ENCODE measurements around the gene POLR2L.

DNA sequence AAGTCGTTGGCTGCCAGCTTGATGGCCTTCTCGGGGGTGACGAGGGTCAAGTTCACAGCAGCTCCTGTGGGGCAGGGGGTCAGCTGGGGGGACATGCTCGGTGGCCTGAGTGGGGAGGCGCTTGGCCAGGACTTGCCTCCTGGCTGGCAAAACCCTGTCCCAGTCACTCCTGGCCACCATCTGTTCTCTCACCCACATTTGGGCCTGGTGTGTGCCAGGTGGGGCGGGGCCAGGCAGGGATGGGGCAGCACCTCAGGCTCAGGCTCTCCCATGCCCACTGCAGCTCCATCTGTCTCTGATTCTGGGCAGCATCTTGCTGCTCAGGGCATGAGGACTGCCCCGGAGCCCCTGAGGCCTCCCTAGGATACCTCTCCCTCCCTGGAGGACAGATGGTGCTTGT, 48.8 kb downstream of the POLR2L start:
- TF ChIP-seq CTCF (IDR thresholded peaks at IDR 0.05 in 8 of 11, conservative IDR thresholded peaks at IDR 0.05 in 3 of 11) (no peak), POLR2A (IDR thresholded peaks at IDR 0.05) (no peak), POLR2AphosphoS5 (IDR thresholded peaks at IDR 0.05) (no peak)

All from spleen (tissue), 7 donors.